ENCODE measurements around the gene CASD1. TPM values are rescaled to one million over a fixed set of nuclear protein-coding genes. Genes with fewer than 3 reads are reported as not detected.

Gene CASD1
- total RNA-seq, 1 experiment from 2014 or later, result 5.8 TPM

- Histone ChIP-seq H2AFZ (ENCODE audit: low read depth, low read length, poor library complexity, severe bottlenecking) (no peak overlapping the region), H3K27ac (ENCODE audit: low read depth, low read length) (no peak overlapping the region), H3K79me2 (ENCODE audit: insufficient read depth, low read length) (no peaks in the 10 kb centered on the region), H3K36me3 (ENCODE audit: control insufficient read depth in 1 of 2, insufficient read depth in 2 of 2, low read length in 2 of 2) (no peaks in the 10 kb centered on the region), H3K4me2 (ENCODE audit: low read length) (no peak overlapping the region), H3K4me1 (ENCODE audit: control insufficient read depth in 1 of 2, insufficient read depth in 2 of 2, low read length in 2 of 2) (no peaks in the 10 kb centered on the region), H4K20me1 (ENCODE audit: insufficient read depth) (no peaks in the 10 kb centered on the region), H3K4me3 (replicated peaks in 1 of 2; ENCODE audit: low read depth in 1 of 2, low read length in 2 of 2) (no peak overlapping the region), H3K9me3 (ENCODE audit: control insufficient read depth in 1 of 2, insufficient read depth in 1 of 2, low read depth in 1 of 2, low read length in 2 of 2) (no peaks in the 10 kb centered on the region), H3K9ac (ENCODE audit: low read length) (no peak overlapping the region), H3K9me2 (ENCODE audit: insufficient read depth) (no peaks in the 10 kb centered on the region), H3K27me3 (ENCODE audit: insufficient read depth, low read length) (no peaks in the 10 kb centered on the region)
- ChIA-PET CTCF (no interaction called here), RAD21 (ENCODE audit: low non-redundant PET in 1 of 2, low total read pairs in 2 of 2, uncharacterized antibody in 2 of 2, unreplicated experiment in 2 of 2) (no interaction called here), POLR2A (no interaction called here)
- no peak for DNase-seq (ENCODE audit: low read depth, low spot score)
- BruUV-seq (replicated peaks), result no TSS peak
- no peak for ATAC-seq
- TF ChIP-seq JUND (IDR thresholded peaks at IDR 0.05), result no peak
- no peak for TF ChIP-seq CEBPB (IDR thresholded peaks at IDR 0.05; ENCODE audit: low read depth)
- no peak for TF ChIP-seq CTCF (IDR thresholded peaks at IDR 0.05 in 2 of 3, conservative IDR thresholded peaks at IDR 0.05 in 1 of 3; ENCODE audit: borderline replicate concordance in 1 of 3, insufficient read depth in 1 of 3, low read depth in 2 of 3, low read length in 2 of 3)
- TF ChIP-seq POLR2A (IDR thresholded peaks at IDR 0.05; ENCODE audit: borderline replicate concordance, extremely low read depth, insufficient read depth, insufficient read length), result no peak
- TF ChIP-seq SIN3A (IDR thresholded peaks at IDR 0.05; ENCODE audit: low read depth), result no peak
- no peak for TF ChIP-seq EZH2phosphoT487 (IDR thresholded peaks at IDR 0.05; ENCODE audit: borderline replicate concordance)
- no peak for TF ChIP-seq EZH2 (IDR thresholded peaks at IDR 0.05)
- TF ChIP-seq FOSL1 (IDR thresholded peaks at IDR 0.05; ENCODE audit: low read depth), result no peak
- TF ChIP-seq CBX3 (IDR thresholded peaks at IDR 0.05; ENCODE audit: low read depth), result no peak
- TF ChIP-seq YY1 (IDR thresholded peaks at IDR 0.05; ENCODE audit: extremely low read depth, insufficient replicate concordance, low read depth, low read length), result no peak
- TF ChIP-seq ZFX (IDR thresholded peaks at IDR 0.05), result no peak
- no peak for TF ChIP-seq MAX (IDR thresholded peaks at IDR 0.05)
- no peak for TF ChIP-seq RAD21 (IDR thresholded peaks at IDR 0.05; ENCODE audit: low read depth)
- no peak for TF ChIP-seq TCF7L2 (IDR thresholded peaks at IDR 0.05; ENCODE audit: borderline replicate concordance, extremely low read depth, insufficient read depth, insufficient read length)
- no peak for TF ChIP-seq REST (IDR thresholded peaks at IDR 0.05; ENCODE audit: low read depth)
- TF ChIP-seq ZNF274 (IDR thresholded peaks at IDR 0.05; ENCODE audit: low read depth, low read length), result no peak
- no peak for TF ChIP-seq POLR2AphosphoS5 (IDR thresholded peaks at IDR 0.05; ENCODE audit: low read depth, low read length)
- no peak for TF ChIP-seq ELF1 (IDR thresholded peaks at IDR 0.05; ENCODE audit: borderline replicate concordance, low read depth)
- TF ChIP-seq SRF (IDR thresholded peaks at IDR 0.05; ENCODE audit: low read depth), result no peak
- intact Hi-C loops (cut with micrococcal nuclease), result no loop called here
Observed at GRCh38 chr7:94525923-94526322, 16.3 kb downstream of the CASD1 start.
